Measurements from ENCODE around the gene WDFY4. TPM values are rescaled to one million over a fixed set of nuclear protein-coding genes. Genes with fewer than 3 reads are reported as not detected.

Gene WDFY4
- total RNA-seq, 1 donor from 2014 or later, result not detected

DNA sequence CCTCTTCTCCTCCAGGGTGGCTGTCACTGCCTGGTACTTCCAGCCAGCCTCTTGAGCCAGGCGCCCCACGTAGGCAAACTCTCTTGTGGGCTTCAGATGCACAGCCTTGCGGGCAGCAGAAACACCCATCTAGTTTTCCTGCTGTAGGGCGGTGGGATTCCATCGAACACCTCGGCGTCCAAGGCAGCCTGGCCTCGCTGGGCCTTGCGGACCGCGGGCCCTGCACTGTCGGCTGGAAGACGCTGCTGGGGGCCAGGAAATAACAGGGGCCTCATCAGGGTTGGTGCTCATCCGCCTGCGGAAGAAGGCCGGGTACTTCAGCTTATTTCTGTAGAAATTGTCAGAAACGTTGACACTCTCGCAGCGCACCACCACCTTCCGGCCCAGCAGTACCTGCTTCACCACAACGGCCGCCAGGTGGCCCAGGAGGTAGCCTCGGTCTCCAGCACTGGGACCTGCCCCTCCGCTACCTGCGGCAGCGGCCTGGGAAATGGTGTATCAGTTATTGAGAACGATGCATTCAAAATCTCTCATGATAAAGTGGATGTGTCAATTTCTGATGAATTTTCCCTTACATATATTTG lies 61.1 kb downstream of the WDFY4 start:
- DNase-seq (ENCODE audit: low read depth), result no peak

DNA sequence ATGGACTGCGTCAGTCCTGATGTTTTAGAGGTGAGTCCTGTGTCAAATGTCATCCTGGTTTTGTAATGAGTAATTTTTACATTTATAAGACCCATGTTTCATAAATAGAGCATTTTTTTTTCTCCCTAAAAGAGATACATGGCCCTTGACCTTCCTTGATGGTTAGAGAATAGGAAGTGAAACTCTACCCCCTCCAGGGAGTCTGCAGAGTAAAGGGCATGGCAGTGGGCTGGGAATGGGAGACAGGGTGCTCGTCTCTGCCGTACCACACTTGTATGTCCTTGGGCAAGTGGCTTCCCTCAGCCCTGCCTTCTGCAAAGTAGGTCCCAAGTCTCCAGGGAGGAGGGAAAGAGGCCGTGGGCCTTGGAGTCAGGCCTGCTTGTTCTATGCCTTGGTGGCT lies 63.9 kb downstream of the WDFY4 start:
- DNase-seq (ENCODE audit: low read depth), result no peak

DNA sequence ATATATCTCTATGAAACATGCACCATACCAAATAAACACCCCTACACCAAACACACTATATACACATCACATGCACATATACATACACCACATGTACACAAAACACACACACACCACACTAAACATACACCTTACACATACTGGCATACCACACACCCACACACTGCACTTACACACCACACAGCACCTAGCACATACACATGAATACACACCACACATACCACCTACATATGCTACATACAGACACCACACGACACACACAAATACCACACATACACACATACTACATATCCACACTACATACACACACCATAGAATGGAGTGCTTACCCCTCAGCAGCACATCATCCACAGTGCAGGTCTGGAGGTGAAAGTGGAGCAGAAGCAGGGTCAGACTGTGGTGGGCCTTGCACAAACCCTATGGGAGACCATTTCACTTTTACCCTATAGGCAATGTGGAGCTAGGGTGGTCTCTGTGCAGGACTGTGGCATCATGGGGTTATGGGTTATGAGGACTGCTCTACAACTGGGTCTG lies 64.6 kb downstream of the WDFY4 start:
- no peak for DNase-seq (ENCODE audit: low read depth)

DNA sequence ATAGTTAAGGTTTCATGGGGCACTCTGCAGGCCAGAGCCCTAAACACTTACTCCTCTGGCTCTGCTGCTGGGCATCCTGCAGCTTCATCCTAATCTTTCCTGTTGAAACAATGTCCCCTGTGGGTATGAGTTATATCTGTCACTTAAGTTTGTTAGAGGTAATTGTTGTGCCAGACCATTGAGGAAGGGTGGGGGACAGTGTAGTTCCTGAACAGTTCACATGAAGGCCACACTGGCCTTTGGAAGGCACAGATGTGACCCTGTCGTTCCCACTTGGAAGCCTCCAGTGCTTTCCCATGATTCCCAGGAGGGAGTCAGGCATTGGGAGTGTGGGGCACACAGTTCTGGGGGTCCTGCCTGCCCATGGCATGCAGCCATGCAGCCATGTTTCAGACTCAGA lies 65.3 kb downstream of the WDFY4 start:
- DNase-seq (ENCODE audit: low read depth), result no peak

DNA sequence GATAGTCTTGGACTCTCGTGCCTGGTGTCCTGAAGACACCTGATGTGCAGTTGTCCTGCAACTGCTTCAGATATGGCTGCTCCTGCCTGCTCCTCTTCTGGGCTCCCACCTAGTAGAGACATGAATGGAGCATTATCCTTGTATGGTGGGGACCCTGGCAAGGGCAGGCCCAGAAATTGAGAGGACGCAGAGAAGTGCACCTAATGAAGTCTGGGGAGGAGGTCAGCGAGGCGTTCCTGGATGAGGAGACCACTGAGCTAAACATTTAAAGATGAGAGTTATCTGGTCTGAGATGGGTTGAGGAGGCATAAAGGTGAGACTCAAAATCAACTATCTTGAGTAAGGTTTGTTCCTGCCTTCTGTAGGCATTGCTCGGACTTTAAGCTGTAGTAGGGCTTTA lies 66.3 kb downstream of the WDFY4 start:
- DNase-seq (ENCODE audit: low read depth), result no peak

DNA sequence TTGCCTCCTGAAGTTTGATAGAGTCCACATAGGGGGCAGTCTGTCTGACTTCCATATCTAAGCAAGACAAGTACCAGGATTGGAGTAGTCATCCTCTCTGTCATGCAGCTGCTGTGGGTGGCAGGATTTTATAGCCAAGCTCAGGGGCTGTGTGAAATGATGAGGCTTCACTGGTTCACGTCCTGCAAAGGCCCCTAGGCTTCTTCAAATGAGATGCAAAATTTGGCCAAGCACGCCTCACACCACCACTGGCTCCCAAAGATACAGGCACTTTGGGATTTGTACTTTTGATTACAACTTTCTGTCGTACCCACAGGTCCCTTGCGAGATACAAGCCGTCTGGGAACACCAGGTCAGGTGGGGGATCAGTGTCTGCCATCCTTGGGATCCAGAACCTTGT lies 67.1 kb downstream of the WDFY4 start:
- DNase-seq (ENCODE audit: low read depth), result no peak

DNA sequence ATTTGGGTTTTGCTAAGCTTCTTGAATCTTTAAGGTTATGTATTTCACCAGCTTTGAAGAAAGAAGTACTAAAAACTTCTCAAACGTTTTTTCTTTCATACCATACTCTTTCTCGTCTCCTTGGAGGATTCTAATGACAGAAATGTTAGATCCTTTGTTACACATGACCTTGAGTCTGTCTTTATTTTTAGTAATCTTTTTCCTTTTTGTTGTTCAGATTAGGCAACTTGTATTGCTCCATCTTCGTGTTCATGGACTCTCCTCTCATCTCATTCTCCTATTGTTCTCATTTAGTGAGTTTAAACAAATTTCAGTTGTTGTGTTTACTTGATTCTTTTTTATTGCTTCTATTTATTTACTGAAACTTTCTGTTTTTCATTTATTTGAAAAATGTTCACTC lies 73.7 kb downstream of the WDFY4 start:
- DNase-seq (ENCODE audit: low read depth), result no peak

DNA sequence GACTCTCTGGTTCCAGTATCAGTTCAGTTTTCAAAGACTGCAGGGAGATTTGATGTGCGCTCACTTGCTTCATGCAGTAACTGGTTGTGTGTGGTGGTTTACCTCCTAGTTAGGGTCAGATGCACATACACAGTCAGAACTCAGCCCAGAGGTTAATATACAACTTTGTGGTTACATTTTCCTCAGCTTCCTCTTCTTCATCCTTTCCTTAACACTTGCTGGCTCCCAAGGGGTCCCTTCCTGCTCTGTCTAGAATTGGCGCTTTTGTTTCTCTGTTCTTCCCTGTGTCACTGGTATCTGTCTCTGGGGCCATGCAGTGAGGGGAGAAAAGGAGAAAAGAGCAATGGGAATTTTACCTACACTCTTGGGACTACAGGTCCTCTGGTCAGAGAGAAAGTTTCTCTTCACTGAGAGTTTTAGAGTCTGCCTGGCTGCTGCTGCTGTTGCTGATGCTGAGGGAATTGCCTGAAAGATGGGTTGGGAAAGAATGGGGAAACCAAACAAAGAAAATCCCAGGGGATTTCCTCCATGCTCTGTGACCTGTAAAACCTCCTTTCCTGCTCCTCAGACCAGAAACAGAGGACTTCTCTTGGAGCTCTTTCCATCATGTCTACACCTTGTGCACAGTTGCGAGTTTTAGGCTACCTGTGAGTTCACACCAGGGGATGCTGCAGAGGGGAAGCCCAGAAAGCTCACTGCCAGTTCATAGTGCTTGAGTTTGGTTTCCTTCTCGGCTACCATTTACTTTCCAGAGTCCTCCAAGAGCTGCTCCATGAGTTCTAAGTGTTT lies 74.6 kb downstream of the WDFY4 start:
- peak; percentile 49 for DNase-seq (ENCODE audit: low read depth)

DNA sequence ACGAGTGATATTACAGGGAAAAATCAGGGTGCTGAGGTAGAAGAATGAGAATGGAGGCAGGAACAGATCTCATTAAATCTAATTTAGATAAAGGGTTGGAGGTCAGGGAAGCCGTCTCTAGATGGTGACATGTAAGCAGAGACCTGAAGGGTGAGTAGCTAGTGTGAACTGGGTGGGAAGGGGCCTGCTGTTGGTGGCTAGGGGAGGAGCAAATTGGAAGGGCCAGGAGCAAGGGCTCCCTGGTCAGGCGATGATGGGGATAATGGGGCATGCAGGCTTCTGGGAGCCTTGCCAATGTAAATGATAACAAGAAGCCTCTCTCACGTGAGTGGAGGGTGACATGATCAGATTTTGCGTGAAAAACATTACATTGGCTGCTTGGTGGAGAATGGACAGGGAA lies 76.3 kb downstream of the WDFY4 start:
- DNase-seq (ENCODE audit: low read depth), result no peak

DNA sequence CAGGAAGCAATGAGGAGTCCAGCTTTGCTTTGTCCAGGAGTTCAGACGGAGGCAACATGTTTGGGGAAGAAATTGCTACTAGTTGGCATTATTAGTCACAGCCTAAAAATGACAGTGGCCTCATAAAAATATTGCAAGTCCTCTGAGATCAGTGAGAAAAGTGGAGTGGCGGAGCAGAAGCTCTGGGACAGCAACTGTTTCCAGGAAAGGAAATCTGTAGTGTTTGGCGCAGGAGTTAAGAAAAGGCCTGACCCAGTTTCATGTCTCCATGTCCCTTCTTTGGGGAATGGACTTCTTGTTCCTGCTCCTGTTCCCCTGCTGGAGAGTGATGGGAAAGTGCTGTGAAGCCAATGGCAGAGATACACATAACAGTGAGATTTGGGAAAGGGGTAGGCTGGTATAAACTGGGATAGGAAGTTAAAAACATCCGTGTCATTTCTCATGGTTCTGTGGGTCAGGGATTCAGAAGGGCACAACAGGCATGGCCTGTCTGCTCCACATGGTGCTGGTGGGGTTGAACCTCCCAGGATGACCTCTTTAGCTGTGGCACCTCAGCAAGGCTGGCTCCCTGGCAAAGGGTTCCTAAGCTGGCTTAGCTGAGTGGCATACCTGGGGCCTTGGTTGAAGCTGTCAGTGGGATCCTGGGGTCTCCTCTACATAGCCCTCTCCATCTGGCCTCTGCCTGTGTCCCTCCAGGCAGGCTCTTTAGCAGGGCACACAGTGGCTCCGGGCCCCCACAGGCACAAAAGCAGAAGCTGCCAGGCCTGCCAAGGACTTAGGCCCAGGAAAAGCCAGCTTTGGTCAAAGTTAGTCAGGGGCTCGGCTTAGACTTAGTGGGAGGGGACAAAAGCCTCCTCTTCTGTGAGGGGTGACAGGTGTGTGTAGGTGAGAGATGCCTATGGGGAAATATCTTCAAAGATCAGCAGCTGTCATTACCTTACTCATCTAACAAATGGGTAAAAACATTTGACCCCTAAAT lies 77.7 kb downstream of the WDFY4 start:
- DNase-seq (ENCODE audit: low read depth), result no peak

DNA sequence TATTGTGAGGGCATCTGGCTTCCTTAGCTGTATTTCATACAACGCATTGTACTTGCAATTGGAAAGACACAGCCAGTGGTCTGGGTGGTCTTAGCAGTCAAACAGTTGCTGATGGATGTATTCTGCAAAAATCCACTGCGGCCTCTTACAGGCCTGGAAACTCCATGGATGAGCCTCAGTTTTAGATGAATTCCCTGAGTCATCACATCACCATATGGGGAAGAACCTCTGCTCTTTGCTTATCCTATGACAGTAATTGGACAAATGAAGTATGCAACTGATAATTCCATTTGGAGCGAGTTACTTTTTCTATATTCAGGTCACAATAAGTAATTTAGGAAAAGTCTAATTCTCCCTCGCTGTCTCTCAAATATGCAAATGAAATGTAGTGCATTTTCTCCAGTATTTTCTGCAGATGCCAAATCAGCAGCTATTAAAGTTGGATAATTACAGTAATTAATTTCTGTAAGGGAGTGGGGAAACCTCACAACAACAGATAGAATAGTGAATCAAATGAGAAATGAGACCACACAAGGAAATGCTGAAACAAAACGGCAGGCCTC lies 78.8 kb downstream of the WDFY4 start:
- no peak for DNase-seq (ENCODE audit: low read depth)

DNA sequence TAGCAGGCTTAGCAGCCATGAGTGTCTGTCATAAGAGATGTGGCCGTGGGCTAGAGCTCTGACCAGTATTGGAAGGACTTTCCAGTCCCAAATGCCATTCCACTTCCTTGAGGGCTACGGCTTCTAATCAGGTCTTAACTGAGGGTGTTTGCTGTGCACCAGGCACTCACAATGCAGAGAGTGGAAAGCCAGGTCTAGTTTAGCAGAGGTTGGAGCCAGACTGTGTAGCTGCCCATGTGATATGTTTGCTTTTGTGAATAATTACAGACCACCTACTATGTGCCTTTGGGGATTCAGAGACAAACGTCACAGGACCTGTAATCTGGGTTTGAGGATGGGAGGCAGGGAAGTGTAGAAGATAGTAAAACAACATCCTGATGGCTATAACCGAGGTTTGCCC lies 79.8 kb downstream of the WDFY4 start:
- no peak for DNase-seq (ENCODE audit: low read depth)

DNA sequence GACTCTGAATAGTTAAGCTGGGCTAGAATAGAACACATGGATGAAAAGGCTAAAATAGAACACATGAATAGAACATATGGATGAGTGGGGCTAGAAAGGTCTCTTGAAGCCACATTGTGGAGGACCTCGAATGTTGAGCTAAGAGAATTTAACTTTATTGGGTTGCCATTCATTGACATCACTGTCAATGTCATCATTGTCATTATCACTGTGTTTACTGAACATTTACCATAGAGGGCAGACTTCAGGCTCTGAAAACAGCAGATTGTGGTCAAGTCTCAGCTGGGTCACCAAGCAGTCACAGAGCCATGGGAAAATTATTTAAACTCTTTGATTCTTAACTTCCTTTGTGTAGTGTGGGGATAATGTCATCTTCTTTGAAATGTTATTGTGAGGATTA lies 80.4 kb downstream of the WDFY4 start:
- DNase-seq (ENCODE audit: low read depth), result no peak

DNA sequence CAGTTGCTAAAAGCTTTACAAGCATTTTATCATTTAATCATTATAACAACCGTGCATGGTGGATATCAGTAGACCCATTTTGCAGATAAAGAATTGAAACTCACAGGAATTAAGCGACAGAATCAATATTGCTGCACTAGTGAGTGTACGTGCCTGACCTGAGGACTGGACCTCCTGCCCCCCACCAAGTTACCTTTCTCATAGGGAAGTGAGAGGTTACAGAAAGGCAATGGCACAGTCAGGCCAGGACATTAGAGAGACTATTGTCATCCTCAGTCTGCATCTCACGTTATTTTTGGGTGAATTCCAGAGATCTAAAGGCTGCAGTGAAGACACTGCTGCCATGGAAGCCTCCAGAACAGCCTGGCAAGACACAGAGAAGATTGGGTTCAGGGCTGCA lies 80.9 kb downstream of the WDFY4 start:
- DNase-seq (ENCODE audit: low read depth), result no peak

DNA sequence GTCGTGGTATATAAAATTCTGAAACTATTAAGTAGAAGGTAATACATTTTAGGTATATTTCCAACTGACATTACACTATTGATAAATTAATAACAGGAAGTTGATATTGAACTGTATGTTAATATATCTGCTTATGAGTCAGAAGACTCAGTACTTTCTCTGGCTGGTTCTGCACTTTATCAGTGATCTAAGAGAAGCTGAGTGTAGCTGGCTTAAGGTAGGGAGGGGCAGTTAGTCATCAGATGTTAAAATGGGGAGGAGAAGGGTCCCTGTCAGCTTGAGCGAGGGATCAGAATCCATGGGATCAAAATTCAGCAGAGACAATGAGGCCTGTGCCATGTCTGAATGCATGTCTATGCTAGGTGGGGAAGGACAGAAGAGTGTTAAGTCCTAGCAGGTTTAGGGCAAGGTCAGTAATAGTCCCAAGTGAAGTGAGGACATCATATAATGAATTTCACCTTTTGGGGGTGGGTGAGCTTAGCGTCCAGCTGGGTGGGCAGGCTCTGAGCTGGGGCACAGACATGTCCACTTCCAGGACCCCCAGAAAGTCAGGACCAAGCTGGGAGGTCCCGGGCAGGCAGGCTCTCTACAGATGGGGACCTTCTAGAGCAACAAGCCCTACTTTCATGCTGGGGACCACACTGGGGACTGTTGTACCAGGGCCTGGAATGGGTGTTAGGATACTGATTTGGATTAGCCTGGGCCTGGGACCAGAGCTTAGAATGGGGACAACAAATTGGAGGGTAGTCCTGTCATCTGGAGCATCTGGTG lies 82.9 kb downstream of the WDFY4 start:
- DNase-seq (ENCODE audit: low read depth), result no peak

DNA sequence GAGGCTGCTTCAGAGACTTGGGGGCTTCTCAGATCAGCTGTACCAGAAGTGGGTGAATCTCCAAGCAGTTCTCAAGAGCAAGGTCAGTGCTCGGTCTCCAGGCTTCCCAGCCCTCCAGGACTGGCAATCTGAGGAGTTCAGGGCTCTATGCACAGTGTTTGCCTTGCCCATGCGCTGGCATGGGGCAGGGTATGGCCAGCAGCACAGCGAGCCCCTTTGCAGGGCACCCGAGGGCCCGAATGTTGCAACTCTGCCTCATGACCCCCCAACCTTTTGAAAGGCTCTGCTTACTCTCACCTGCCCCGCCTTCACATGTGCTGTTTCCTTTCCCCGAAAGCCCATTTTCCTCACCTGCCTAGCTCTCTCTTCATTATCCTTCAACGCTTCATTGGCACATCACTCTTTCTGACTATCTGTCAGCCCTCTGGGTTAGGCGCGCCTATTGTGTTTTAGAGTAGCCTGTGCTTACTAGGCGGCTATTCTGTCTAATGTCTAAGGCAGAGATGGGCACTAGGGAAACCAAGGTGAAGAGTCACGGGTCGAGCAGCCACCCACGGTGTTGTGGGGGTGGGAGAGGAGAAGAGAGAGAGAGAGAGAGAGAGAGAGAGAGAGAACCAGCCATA lies 83.6 kb downstream of the WDFY4 start:
- DNase-seq (ENCODE audit: low read depth), result no peak

DNA sequence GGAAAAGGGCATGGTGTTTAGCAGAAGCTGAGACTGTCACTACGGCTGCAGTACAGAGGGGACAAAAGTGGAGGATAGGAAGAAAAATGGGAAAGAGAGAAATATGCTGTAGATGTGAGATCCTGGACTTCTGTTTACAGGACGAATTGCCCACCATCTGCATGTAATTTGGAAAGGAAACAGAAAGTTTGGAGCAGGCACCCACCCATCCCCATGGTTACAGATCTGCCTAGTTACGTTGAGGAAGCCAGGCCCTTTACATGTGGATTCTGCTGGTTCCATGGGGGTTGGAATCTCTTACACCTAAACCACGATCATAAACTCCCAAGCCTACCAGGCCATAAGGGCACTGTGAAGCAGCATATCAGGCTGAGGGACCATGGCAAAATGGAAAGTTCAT lies 84.3 kb downstream of the WDFY4 start:
- no peak for DNase-seq (ENCODE audit: low read depth)

DNA sequence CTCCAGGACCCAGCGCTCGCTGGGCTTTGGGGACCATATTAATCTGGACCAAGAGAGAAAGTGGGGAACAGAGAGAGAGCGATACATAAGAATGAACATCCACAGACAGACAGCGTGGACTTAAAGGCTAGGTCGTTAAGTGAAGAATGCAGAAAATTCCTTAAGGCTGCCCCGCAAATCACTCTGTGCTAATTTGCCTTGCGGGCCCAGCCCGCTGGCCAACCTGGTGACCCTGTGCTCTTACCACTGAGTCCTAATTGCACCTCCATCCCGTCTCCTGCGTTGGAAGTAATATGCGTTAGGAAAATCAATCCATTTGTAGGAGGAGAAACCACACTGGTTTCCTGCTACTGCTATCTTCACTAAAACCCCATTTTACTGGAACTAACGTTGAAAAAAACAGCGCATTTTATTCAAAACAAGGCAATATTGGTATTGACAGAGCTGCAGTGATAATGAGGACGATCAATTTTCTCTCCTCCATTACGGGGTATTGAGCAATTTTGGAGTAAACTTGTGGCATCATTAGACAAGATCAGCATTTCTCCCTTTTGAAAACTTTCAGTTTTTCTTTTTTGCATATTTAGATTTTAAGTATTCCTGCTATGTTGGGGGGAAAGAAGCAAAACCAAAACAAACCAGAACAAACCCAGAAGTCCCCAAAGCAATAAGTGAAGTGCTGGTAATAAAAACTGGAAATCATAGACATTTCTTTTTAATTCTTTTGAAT lies 85.2 kb downstream of the WDFY4 start:
- no peak for DNase-seq (ENCODE audit: low read depth)

DNA sequence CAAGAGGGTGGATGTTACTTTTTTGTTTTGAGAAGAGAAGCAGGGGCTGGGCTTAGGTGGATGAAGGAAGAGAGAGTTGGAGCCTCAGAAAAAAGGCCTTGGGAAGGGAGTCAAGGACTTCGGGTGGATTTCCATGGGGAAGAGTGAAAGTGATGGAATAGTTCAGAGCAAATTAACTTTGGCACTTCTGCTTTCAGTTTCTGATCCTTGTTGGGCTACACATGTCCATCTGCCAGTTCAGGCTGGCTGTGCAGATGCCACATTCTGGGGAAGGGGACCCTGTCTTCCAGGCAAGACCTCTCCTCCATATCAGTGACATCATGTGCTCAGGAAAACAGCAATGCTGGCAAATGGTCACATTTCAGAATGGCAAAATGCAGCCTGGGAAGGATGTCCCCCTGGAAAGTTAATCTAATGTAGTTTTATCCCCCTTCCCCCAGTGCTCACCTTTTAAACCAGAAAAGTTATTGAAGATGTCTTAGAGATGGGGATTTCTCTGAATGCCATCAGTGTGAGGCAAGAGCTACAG lies 86.0 kb downstream of the WDFY4 start:
- no peak for DNase-seq (ENCODE audit: low read depth)

DNA sequence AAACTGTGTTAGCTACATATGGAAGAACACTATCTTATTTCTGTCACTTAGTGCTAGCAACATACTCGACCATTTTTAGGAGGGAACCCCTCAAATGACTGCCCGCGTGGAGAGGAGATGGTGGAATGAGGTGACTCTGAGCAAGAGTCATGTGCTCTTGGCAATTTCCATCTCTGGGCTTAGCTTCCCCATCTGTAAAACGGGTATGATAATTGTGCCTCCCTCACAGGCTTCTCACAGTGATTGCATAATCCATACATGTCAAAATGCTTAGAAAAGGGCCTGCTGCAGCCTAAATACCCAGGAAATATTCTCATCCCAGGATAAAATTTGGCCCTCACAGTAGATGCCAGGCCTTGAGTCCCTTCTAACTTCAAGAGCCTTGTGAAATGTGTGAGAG lies 86.6 kb downstream of the WDFY4 start:
- DNase-seq (ENCODE audit: low read depth), result no peak
